ENCODE results near the gene SMYD1.

SMYD1 gene

DNA sequence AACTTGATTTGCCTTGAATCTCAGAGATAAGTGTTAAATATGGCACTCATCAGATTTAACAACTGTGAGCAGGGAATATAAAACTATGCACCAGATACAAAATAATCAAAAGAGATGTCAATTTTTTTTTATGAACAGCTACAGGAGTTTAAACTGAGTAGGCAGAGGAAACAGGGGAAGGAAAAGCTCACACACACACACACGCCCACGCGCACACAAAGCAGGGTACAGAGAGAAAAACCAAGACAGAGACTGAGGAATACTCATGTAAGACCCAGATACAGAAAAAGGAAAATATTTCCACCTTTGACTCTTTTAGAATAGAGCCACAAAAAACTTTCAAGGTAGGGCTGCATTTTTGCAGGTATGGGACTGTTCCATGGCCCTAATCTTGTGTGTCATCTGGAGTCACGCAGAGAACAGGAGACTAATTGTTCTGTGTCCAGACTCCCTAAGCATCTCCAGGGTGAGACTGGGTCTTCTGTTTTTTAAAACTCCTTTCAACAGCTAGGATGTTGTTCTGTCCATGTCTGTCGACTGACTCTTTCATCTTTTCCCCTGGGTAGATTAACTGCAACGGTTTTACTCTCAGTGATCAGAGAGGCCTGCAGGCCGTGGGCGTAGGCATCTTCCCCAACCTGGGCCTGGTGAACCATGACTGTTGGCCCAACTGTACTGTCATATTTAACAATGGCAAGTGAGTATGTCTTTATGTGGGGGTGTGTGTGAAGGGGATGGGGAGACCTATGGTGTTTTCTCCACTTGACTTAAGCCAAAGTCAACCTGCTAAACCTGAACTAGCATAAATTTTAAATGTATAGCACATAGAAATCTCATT lies 23.0 kb downstream of the SMYD1 start:
- DNase-seq, result no peak

DNA sequence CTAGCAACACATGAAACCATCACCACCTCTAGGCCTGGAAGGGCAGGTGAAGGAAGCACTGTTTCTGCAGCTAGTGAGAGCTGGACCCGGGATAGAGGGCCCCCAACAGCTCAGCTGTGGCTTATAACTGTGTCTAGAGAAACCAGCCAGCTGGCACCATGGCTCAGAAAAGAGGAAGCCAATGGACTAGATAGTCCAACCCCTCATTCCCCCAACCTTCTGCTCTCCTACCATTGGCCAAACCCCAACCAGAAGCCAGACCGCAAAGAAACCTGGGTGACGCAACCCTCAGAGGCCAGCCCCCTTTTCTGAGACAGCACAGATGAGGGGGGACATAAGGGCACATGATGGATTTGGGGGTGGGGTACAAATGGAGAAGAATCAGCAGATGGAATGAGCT lies 24.3 kb downstream of the SMYD1 start:
- DNase-seq, result peak; percentile 71

DNA sequence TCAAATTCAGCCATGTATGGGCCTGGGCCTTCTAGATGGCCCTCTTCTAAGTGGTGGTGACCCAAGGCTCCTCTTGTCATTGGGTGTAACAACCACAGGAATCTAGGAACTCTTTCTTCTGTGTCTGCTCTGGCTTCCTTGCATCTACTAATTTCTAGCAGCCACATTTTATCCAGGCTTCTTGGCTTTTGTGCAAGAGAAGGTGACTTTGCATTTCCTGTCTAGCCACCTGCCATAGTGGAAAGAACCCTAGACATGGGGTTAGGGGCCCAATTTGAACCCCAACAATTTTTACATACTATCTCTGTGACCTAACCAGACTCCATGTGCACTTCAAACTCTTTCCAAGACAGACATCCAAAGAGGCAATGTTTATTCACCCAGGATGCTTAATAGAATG lies 25.1 kb downstream of the SMYD1 start:
- no peak for DNase-seq

DNA sequence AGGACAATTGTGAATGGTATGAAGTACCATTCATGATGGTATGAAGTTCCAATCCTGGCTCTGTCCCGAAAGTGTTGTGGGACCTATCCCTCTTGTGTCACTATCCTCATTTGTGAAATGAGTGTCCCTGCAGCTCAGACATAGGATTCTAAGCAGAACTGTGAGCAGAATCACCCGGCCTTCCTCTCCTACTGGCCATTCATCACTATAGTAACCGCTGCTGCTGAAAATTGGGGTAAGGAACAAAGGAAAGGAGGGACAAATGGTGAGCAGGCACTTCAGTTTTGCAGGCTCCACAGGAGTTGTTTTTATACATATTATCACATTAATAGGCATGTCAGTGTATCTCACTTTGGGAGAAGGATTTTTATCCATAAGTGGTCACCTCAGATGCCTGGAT lies 27.4 kb downstream of the SMYD1 start:
- DNase-seq, result no peak

DNA sequence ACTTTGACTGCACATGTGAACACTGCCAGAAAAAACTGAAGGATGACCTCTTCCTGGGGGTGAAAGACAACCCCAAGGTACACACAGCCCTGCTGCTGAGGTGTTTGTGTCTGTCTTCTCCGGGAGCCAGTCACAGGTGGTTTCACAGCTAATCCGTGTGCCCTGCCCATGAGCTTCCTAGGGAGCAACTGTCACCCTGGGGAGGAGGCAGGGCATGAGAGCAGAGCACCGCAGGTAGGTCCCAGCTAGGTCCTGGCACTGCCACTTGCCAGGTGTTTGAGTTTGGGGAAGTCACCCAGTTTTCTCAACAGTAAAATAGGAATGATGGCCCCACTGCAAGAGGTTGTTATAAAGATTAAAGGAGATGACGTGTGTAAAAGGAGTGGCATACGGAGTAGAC lies 29.1 kb downstream of the SMYD1 start:
- DNase-seq, result no peak

DNA sequence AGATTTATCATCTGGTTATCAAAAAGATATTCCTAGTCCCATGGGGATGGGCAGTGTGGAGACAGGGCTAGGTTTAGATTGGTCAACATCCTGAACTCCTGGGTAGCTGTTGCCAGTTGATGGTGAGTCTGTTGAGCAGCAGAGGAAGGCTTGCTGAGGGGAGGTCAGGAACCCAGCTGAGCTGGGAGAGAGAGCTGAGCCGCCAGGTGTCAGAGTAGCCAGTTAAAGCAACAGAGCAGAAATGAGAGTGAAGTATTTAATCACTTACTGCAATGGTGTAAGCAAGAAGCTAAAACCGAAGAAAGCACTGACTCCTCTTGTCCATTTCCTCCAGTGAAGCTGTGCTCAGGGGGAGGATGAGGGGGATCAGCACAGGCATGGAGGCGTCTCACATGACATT lies 29.6 kb downstream of the SMYD1 start:
- no peak for DNase-seq

DNA sequence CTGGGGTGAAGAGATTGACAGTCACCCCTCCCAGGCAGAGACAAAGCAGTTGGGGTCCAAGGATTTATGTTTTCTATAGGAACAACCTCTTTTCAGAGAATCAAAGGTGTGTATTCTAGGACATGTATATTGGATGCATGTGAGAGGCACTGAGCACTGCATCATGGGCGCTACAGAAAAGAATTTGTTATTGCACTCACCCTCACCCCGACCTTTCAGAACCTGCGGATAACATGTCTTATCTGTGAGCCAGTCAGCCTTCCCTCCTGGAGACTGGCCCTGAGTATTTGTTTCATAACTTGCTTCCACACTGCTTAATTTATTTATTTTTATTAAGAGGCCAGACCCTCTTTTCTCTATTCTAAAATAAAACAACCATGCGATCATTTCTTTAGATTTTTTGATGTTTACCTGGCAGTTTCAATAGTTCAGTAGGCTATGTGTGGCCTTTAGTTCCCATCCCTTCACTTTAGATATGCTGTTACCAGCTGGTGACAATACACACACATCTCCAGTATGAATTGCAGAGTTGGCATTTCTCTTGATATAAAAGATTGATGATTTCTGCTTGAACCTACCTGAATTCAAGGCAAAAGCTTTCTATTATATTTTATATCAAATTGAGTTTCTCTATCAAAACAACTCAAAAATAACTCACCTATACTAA lies 30.4 kb downstream of the SMYD1 start:
- DNase-seq, result no peak

DNA sequence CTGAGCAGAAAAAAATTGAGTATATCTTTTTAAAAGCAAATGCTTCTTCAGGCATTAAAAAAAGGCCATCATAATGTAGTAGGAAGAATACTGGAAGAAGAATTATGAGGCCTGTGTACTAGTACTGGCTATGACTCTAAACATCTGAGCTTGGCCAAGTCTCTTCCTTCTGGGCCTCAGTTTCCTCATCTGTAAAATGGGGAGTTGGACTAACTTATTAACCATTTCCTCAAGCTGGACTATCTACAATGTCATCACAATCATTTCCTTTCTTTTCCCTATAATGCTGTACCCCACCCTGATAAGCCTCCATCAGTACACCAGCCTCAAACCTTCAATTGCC lies 30.9 kb downstream of the SMYD1 start:
- DNase-seq, result no peak

DNA sequence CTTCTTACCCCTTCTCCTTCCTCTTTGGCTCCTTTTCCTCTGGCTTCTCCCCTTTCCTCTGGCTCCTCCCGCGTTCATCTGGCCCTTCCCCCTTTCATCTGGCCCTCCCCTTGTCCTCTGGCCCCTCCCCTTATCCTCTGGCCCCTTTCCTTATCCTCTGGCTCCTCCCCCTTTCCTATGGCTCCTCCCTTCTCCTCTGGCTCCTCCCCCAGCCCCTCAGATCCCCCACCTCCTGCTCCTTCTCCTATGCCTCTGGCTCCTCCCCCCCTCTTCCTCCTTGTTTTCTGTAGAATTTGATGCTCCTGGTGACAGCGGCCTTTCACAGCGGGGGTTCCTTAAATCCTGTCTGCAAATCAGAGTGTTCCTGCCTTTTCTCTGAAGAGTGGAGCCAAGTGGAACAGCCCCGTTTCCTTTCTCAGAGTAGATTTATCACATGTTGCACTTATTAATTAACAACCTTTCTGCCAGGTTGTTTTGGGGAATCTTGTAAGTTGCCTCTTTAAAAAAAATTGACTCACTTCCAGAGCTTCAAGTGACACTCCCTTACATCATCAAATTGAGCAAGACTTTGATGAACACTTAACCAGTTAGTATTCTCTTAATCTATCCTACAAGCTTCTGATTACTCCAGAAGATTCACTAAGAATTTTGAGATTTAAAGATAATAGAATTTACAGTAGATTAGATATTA lies 32.3 kb downstream of the SMYD1 start:
- peak; percentile 14 for DNase-seq

DNA sequence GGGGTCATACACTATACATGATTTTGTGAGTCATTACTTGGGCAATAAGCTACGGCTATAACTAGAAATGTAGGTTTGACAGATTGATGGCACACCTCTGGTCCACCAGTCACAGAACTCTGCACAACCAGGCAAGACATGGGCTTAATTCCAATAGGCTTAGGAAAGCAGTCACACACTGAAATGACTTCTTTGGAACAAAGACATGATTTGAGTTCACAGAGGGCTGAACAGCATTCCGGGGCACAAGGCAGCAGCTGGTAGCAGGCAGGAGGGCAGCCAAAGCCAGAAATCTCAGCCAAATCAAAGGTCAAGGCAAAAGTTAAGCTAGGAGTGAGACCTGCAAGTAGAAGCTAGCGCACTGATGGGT lies 32.8 kb downstream of the SMYD1 start:
- DNase-seq, result no peak

DNA sequence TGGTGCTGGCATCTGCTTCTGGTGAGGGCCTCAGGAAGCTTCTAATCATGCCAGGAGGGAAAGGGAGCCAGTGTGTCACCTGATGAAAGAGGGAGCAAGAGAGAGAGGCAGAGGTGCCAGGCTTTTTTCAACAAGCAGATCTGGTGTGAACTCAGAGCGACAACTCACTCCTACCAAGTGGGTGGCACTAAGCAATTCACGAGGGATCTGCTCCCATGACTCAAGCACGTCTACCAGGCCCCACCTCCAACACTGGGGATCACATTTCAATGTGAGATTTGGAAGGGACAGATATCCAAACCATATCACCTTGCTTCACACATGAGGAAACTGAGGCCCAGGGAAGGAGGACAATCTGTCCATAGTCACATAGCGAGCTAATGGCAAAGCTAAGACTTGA lies 41.2 kb downstream of the SMYD1 start:
- no peak for DNase-seq

DNA sequence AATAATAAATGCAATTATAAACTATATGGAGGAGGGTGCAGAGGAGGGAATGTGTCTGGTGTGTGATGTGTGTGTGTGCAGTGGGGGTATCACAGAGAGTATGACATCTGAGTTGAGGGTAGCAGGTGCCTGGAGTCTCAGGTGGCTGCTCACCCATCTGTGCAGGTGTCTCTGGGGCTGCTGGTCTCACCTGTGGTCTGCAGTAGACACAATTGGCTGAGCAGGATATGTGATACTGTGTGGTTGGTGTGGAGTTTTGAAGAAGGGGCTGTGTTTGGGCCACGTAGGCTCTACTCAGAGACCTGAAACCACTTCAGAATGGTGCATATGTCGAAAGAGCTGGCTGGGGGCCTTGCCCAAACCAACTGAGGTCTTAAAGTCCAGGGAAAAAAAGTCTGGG lies 43.2 kb downstream of the SMYD1 start:
- no peak for DNase-seq

DNA sequence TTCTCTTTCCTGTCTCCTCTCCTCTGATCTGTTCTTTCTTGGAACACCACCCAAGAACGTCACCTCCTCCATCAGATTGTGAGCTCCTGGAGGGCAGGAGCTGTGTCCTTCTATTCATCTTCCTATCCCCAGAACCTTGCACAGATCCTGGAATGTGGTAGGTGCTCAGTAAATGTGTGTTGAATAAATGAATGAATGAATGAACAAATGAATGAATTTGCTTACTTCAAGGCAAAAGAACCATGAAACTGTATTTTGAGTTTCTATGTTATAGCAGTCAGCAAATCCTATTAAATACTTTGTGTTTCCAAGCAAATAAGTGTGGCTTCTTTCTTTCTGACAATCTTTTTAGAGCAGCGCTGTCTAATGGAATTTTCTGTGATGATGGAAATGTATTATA lies 45.4 kb downstream of the SMYD1 start:
- DNase-seq, result no peak

DNA sequence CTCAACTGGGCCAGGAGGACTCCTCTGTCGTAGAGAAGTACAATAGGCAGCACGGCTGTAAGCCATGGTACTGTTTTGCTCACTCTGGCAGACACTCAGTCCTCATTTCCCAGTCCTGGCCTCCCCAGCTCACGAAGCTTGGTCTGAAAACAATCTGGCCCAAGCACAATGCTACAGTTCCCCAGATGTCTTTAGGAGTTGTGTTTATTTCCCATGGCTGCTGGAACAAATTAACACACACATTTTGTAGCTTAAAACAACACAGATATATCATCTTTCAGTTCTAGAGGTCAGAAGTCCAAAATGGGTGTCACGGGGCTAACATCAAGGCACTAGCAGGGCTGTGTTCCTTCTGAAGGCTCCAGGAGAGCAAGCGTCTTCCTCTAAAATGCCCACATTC lies 47.3 kb downstream of the SMYD1 start:
- DNase-seq, result no peak

DNA sequence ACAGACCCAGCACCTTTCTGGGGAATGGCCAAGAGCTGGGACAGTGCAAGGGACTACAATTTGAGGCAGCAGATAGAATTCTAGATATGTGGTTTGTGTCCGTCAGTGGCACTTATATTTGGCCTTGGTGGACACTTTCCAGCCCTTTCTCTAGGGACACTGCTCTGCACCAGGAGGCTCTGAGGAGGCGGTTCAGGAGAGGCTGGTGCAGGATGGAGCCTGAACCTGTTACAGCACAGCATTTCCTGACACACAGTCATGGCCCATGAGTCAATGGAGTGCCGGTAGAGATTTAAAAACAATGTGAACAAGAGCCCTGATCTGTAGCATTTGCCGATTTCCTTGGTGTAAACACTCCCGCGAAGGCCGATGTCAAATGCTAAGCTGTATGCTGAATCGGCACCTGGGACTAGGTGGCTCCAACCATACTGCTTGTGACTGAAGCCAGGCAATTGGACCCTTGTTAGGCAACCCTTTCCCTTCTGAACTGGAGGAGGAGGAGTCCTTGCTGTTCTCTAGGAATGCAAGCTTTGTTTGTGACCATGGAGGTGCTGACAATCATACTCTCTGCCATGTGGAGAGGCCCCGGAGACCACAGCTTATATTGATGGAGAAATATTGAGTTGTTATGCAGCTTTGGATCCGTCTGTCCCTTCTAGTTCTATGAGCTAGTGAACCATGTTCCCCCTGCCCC lies 48.3 kb downstream of the SMYD1 start:
- DNase-seq, result no peak

DNA sequence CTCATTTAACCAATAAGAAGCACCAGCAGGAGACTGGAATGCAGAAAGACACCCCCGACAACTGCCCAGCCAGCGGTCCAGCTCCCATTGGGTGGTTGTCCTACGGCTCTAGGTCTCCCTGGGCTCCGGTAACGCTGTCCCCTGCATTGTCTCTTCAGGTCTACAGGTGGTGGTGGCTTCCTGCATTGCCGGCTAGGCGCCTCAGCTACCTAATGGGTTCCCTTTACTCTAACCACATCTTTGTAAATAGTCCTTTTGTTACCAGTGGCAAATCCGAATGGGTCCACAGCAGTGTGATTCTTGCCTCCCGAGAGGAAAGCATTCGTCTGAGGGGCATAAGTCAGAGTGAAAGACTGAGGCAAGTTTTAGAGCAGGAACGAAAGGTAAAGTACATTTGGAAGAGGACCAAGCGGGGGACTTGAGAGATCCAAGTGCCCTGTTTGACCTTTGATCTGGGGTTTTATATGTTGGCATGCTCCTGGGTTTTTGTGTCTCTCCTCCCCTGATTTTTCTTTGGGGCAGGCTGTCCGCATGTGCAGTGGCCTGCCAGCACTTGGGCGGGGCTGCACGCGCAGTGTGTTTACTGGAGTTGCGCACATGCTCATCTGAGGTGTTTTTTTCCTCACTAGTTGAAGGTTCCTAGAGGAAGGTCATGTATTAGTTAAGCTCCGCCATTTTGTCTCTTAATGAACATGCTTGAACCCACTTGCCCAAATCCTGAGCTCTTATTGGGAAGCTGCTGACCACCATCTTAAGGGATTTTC lies 49.2 kb downstream of the SMYD1 start:
- no peak for DNase-seq

DNA sequence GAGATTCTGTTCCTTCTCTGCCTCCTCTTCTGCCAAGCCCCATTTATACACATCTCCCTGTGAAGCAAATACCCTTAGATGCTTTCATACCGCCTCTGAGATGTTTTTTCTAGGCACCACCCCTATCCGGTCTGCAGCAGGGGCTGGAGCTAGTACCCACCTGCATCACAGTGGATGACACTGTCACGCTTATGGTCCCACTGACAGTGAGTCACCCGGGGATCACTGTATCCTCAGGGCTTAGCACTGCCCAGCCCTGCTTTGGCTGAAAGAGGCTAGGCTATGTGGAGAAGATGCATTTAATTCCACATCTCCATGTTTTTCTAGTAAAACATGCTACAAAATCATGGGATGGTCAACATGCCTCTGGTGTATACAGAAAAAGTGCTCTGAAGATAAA lies 50.3 kb downstream of the SMYD1 start:
- no peak for DNase-seq

DNA sequence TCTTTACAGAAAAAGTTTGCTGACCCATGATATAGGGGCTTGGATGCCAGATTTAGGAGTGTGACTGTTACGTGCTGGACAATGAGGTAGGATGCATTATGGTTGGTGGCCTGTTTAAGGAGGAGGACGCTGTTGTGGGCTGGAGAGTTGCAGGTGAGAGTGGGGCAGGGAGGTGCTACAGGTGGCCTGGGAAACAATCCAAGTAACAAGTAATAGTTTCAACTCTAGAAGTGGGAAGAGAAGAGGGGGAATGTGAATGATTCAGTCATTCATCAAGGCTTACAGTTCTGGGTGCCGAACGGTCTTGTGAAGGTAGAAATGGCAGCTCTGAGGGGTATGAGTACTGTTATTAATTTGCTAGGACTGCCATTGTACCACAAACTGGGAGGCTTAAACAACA lies 54.1 kb downstream of the SMYD1 start:
- no peak for DNase-seq

DNA sequence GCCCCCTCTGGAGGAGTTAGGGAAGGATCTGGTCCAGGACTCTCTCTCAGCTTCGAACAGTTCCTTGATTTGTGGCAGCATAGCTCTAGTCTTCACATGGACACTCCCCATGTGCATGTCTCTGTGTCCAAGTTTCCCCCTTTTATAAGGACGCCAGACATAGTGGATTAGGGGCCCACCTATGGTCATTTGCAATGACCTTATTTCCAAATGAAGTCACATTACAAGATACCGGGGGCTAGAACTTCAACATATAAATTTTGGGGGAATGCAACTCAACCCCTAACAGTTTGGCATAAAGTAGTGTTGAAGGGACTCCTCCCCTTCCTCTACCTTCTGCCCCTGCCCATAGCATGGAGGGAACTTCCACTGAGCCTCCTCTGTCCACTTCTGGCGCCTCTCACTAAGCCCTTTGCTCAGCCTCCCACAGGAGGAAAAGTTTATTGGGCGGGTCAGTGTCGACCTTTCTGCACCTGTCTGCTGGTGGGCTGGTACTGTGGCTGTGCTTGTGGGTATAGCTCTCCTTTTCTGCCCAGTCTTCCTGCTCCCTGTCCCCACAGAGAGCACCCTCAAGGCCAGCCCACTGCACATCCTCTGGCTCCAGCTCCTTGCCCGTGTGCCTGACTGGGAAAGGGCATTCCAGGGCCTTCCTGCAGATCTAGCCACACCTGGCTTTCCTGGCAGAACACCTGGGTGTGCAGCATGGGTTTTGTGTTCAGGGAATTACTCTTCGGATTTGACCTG lies 54.7 kb downstream of the SMYD1 start:
- DNase-seq, result no peak

DNA sequence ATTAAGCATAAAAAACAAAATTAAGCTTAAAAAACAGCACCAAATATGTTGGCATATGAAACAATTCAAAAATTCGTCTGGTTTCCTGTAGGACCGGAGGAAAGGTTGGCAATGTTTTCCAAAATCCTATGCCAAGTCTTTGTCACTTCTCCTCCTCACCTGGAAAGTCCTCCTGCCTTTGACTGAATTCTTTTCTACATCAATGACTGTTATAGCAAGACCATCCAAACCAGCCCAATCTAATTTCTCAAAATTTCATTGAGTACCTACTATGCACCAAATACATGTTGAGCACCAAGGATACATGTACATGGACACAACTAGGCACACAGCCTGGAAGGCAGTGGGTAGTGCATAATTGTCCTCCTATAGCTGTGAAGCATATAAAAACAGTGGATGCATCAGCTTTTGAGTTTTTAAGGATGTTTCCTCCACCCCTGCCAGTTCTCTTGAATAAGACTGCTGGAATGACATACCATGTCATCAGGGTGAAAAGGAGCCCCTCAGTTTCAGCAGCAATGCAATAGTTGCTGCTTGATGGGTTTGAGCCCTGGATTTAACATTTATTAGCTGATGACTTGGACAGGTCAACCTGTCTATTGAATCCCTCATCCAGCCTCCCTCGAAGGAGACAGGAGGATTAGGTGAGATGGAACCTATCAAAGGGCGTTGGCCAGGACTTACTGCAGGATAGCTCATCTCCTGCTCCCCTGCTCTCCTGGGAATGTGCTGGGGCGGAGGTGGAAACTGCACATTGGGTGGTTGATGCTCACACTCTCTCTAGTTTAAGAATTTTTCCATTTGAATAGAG lies 55.7 kb downstream of the SMYD1 start:
- DNase-seq, result no peak
